Central memory CD4-positive, alpha-beta T cell (primary cell): ENCODE results near the gene CFAP54.
"Not testable (repeated sequence)": the region's sequence is repeated elsewhere in the genome, so short reads cannot be mapped to it uniquely, and the experiment has no call there.

Experiments used
- DNase-seq: peaks from one replicate; pipeline ENCODE4 v3.0.0; 2022

CFAP54 gene

GRCh38 chr12:96473394-96474093 is 15.8 kb upstream of the CFAP54 start:
- no peak for DNase-seq

- DNase-seq: no peak
Observed at GRCh38 chr12:96474206-96474605, 15.2 kb upstream of the CFAP54 start.

- no peak for DNase-seq
Observed at GRCh38 chr12:96478011-96478410, 11.4 kb upstream of the CFAP54 start.

- no peak for DNase-seq
Observed at GRCh38 chr12:96482086-96482485, 7.3 kb upstream of the CFAP54 start.

GRCh38 chr12:96483116-96483515 is 6.3 kb upstream of the CFAP54 start:
- no peak for DNase-seq

GRCh38 chr12:96486751-96487613 is 2.4 kb upstream of the CFAP54 start:
- DNase-seq: no peak

GRCh38 chr12:96487634-96488033 is 1.7 kb upstream of the CFAP54 start:
- no peak for DNase-seq

- no peak for DNase-seq
Observed at GRCh38 chr12:96493106-96493505, 3.7 kb downstream of the CFAP54 start.

- not testable (repeated sequence) for DNase-seq
Observed at GRCh38 chr12:96494154-96494553, 4.8 kb downstream of the CFAP54 start.

GRCh38 chr12:96495155-96495554 is 5.8 kb downstream of the CFAP54 start:
- no peak for DNase-seq

GRCh38 chr12:96495841-96496545 is 6.6 kb downstream of the CFAP54 start:
- no peak for DNase-seq

GRCh38 chr12:96496944-96497343 is 7.6 kb downstream of the CFAP54 start:
- no peak for DNase-seq

- DNase-seq: no peak
Observed at GRCh38 chr12:96497855-96498254, 8.5 kb downstream of the CFAP54 start.

GRCh38 chr12:96500693-96501092 is 11.3 kb downstream of the CFAP54 start:
- no peak for DNase-seq

- peak; percentile 34 for DNase-seq
Observed at GRCh38 chr12:96501133-96501761, 11.9 kb downstream of the CFAP54 start.

- no peak for DNase-seq
Observed at GRCh38 chr12:96501908-96502307, 12.5 kb downstream of the CFAP54 start.

GRCh38 chr12:96502477-96502876 is 13.1 kb downstream of the CFAP54 start:
- no peak for DNase-seq

- no peak for DNase-seq
Observed at GRCh38 chr12:96502949-96503532, 13.7 kb downstream of the CFAP54 start.

GRCh38 chr12:96503976-96504375 is 14.6 kb downstream of the CFAP54 start:
- DNase-seq: no peak

GRCh38 chr12:96506776-96507175 is 17.4 kb downstream of the CFAP54 start:
- DNase-seq: no peak

GRCh38 chr12:96510306-96510764 is 21.0 kb downstream of the CFAP54 start:
- no peak for DNase-seq

- DNase-seq: no peak
Observed at GRCh38 chr12:96513166-96513565, 23.8 kb downstream of the CFAP54 start.

- DNase-seq: no peak
Observed at GRCh38 chr12:96513681-96514080, 24.3 kb downstream of the CFAP54 start.
